ENCODE data around the gene SWSAP1. TPM values are rescaled to one million over a fixed set of nuclear protein-coding genes. Genes with fewer than 3 reads are reported as not detected.

Gene SWSAP1
- total and polyA plus RNA-seq, 2 of the 8 experiments (the other 6 are each of a cell fraction or from before 2014, with no cell fraction given) = 3.1 to 5.2 TPM

DNA sequence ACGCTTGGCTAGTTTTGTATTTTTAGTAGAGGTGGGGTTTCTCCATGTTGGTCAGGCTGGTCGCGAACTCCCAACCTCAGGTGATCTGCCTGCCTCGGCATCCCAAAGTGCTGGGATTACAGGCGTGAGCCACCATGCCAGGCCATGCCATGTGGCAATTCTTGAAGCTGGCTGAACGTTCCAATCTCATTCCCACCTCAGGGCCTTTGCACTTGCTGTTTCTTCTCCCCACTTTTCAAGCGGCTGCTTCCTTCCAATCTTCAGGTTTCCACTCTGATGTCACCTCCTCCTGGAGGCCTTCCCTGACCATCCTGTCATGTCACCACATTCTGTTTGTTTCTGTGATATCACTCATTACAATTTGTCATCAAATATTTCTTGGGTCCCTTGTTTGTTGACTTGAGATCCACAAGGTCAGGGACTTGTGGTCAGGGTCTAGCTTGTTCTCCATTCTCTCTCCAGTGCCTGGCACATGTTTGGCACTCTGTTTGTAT, 5.4 kb downstream of the SWSAP1 start:
- Histone ChIP-seq H4K20me1 (replicated peaks in 1 of 2; ENCODE audit: control insufficient read depth in 1 of 2, insufficient read depth in 2 of 2, low read length in 2 of 2) (peaks cover 2 to 4% of the 10 kb centered on the region in 2 experiments), H3K4ac (replicated peaks; ENCODE audit: insufficient read length, low read depth, low read length) (no peak overlapping the region), H3K18ac (ENCODE audit: extremely low read depth, low read length) (no peak overlapping the region), H3K9ac (replicated peaks in 1 of 4; ENCODE audit: extremely low read depth in 1 of 4, low read depth in 3 of 4, low read length in 3 of 4) (no peak overlapping the region), H3K9me3 (ENCODE audit: insufficient read depth in 2 of 2, low read depth in 1 of 2, low read length in 1 of 2) (no peaks in the 10 kb centered on the region), H4K5ac (ENCODE audit: insufficient read length, low read depth, low read length) (no peak overlapping the region), H2BK20ac (ENCODE audit: low read length) (no peak overlapping the region), H3K4me3 (ENCODE audit: extremely low read depth in 1 of 4, insufficient read depth in 2 of 4, low read depth in 3 of 4, low read length in 4 of 4) (peak overlapping the region in 2 of 4 experiments; percentile 10 to 67; a peak in 2 of 8 replicates), H3K27me3 (replicated peaks in 1 of 4; ENCODE audit: control insufficient read depth in 3 of 4, extremely low read depth in 1 of 4, insufficient read depth in 3 of 4, low read length in 3 of 4) (no peaks in the 10 kb centered on the region), H2BK5ac (ENCODE audit: low read depth, low read length) (no peak overlapping the region), H2AK5ac (ENCODE audit: low read depth, low read length) (no peak overlapping the region), H2BK15ac (ENCODE audit: low read length) (no peak overlapping the region), H2BK12ac (ENCODE audit: low read depth, low read length) (no peak overlapping the region; the same call in 1 of the 2 replicates), H2AFZ (ENCODE audit: low read length) (no peak overlapping the region), H3K23ac (ENCODE audit: insufficient read length) (no peak overlapping the region), H2BK120ac (replicated peaks; ENCODE audit: low read depth, low read length) (no peak overlapping the region), H3K56ac (replicated peaks; ENCODE audit: insufficient read length, low read depth, low read length) (no peak overlapping the region), H3K79me2 (ENCODE audit: control insufficient read depth in 1 of 2, insufficient read depth in 2 of 2, low read length in 2 of 2) (no peaks in the 10 kb centered on the region), H3K79me1 (ENCODE audit: low read depth, low read length) (peaks cover 2% of the 10 kb centered on the region; the same call in 1 of the 2 replicates), H3K27ac (ENCODE audit: low read depth, low read length) (no peak overlapping the region), H3K4me2 (ENCODE audit: insufficient read depth in 1 of 2, low read depth in 2 of 2, low read length in 2 of 2) (peak overlapping the region; percentile 69 to 88), H4K8ac (ENCODE audit: extremely low read depth, insufficient read depth, low read length) (no peak overlapping the region), H3K4me1 (replicated peaks in 1 of 4; ENCODE audit: control insufficient read depth in 3 of 4, insufficient read depth in 4 of 4, low read length in 3 of 4) (peaks cover 0 to 15% (median 9%) of the 10 kb centered on the region in 4 experiments; a peak in 5 of 7 replicates), H3K36me3 (ENCODE audit: control insufficient read depth in 2 of 4, insufficient read depth in 4 of 4, low read length in 3 of 4) (no peaks in the 10 kb centered on the region), H4K91ac (replicated peaks; ENCODE audit: insufficient read length, low read length) (no peak overlapping the region), H3K14ac (ENCODE audit: insufficient read length) (no peak overlapping the region), H3K23me2 (ENCODE audit: low read depth, low read length) (peaks cover 31% of the 10 kb centered on the region)
- FAIRE-seq = no peak
- CTCF ChIA-PET (ENCODE audit: partially characterized antibody) = interaction anchor here (0.7 to 16.8 kb wide), 19 partner anchors 11 to 125 kb away, joined by 3 to 197 read pairs (median 12); partner anchors contain the start of genes CCDC159, ODAD3, PRKCSH and RGL3
- no peak for DNase-seq (ENCODE audit: low read depth in 1 of 2, low spot score in 2 of 2)
- POLR2A ChIA-PET (ENCODE audit: partially characterized antibody) = interaction anchor here (0.6 to 3.2 kb wide), 8 partner anchors 11 to 532 kb away, joined by 3 to 29 read pairs (median 8); partner anchors contain the start of gene C19orf38
- 84% methylated on average over 7 of the region's 7 CpGs; no CpG with 5 or more reads in 1 of the 2 experiments for WGBS, 2 experiments (ENCODE audit: extremely low coverage in 1 of 2, insufficient coverage in 1 of 2, insufficient read length in 1 of 2, insufficient replicate concordance in 2 of 2, low coverage in 1 of 2, low lambda C conversion rate in 2 of 2, missing lambda C conversion rate in 1 of 2)
- TF ChIP-seq TCF12 (IDR thresholded peaks at IDR 0.05; ENCODE audit: low read depth, low read length) (no peak), KDM5A (IDR thresholded peaks at IDR 0.05; ENCODE audit: low read length) (no peak), SP4 (IDR thresholded peaks at IDR 0.05; ENCODE audit: low read length) (no peak), JUN (IDR thresholded peaks at IDR 0.05; ENCODE audit: low read depth, low read length) (no peak), POU5F1 (IDR thresholded peaks at IDR 0.05; ENCODE audit: low read depth, low read length) (no peak), SIN3A (conservative IDR thresholded peaks at IDR 0.05 in 1 of 2, IDR thresholded peaks at IDR 0.05 in 1 of 2; ENCODE audit: low read depth in 1 of 2, low read length in 2 of 2) (no peak), CBX8 (IDR thresholded peaks at IDR 0.05; ENCODE audit: borderline replicate concordance, low read depth, low read length) (no peak), RBBP5 (IDR thresholded peaks at IDR 0.05; ENCODE audit: borderline replicate concordance, low read depth, low read length) (no peak), MAFK (IDR thresholded peaks at IDR 0.05; ENCODE audit: low read depth, low read length) (no peak), CREB1 (IDR thresholded peaks at IDR 0.05) (no peak), CBX5 (IDR thresholded peaks at IDR 0.05; ENCODE audit: low read depth, low read length) (no peak)
- TF ChIP-seq, protein P1, sequence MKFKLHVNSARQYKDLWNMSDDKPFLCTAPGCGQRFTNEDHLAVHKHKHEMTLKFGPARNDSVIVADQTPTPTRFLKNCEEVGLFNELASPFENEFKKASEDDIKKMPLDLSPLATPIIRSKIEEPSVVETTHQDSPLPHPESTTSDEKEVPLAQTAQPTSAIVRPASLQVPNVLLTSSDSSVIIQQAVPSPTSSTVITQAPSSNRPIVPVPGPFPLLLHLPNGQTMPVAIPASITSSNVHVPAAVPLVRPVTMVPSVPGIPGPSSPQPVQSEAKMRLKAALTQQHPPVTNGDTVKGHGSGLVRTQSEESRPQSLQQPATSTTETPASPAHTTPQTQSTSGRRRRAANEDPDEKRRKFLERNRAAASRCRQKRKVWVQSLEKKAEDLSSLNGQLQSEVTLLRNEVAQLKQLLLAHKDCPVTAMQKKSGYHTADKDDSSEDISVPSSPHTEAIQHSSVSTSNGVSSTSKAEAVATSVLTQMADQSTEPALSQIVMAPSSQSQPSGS (IDR thresholded peaks at IDR 0.05; ENCODE audit: low read length) = no peak
